ENCODE results near the gene FARP2.

DNA sequence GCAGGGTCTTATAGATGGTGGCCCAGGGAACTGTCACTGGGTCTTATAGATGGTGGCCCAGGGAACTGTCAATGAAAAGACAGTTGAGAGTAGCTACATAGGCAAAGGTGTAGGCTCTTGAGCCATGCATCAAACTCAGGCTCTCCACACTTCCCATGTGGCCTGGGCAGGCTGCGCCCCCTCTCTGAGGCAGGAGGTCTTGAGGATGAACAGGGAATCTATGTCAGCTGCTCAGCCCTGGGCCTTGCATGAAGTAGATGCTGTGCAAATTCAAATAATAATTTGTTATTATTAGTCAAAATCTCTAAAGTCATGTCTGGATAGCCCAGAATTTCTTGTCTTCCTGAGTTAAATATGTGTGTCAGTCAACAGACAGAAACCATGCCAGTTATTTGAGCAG, 125.6 kb downstream of the FARP2 start:
- TF ChIP-seq PREB (CRISPR knock-in tag; IDR thresholded peaks at IDR 0.05) (no peak), HNF4A (CRISPR knock-in tag; IDR thresholded peaks at IDR 0.05) (no peak), HDAC6 (IDR thresholded peaks at IDR 0.05; ENCODE audit: low read depth, low read length) (no peak), NCOA2 (CRISPR knock-in tag; IDR thresholded peaks at IDR 0.05) (no peak), ZNF644 (CRISPR knock-in tag; IDR thresholded peaks at IDR 0.05; ENCODE audit: low read depth) (no peak), TARDBP (CRISPR knock-in tag; IDR thresholded peaks at IDR 0.05) (no peak), NFYB (CRISPR knock-in tag; IDR thresholded peaks at IDR 0.05) (no peak), ZNF660 (CRISPR knock-in tag; IDR thresholded peaks at IDR 0.05; ENCODE audit: borderline replicate concordance, low read depth) (no peak)
- TF ChIP-seq, protein P1, sequence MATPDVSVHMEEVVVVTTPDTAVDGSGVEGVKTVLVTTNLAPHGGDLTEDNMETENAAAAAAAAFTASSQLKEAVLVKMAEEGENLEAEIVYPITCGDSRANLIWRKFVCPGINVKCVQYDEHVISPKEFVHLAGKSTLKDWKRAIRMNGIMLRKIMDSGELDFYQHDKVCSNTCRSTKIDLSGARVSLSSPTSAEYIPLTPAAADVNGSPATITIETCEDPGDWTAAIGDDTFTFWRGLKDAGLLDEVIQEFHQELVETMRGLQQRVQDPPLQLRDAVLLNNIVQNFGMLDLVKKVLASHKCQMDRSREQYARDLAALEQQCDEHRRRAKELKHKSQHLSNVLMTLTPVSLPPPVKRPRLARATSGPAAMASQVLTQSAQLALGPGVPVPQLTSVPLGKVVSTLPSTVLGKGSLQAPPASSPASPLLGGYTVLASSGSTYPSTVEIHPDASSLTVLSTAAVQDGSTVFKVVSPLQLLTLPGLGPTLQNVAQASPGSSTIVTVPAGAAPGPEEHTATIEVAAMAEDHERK (CRISPR knock-in tag; IDR thresholded peaks at IDR 0.05; ENCODE audit: low read depth), result no peak

Measured in HepG2 (cell line).